Peyer's patch (tissue), 4 donors: ENCODE data around the gene CACNB2. TPM values are rescaled to one million over a fixed set of nuclear protein-coding genes. Genes with fewer than 3 reads are reported as not detected.

Experiments used
- DNase-seq, 3 donors: peaks; one replicate each; pipeline ENCODE4 v3.0.0-alpha.2; 2017 to 2019
- H3K27ac ChIP-seq, 4 donors: fragments of 200-600 bp; sonication (generic); one replicate each; pipeline ENCODE4 v1.5.1; 2016 to 2019
- H3K27me3 ChIP-seq, 2 donors: fragments of 200-600 bp; sonication (generic); one replicate each; pipeline ENCODE4 v1.5.1; 2019
- H3K36me3 ChIP-seq, 3 donors: fragments of 200-600 bp; sonication (generic); one replicate each; pipeline ENCODE4 v1.5.1; 2016 to 2019
- H3K4me1 ChIP-seq, 4 donors: fragments of 200-600 bp; sonication (generic); one replicate each; pipeline ENCODE4 v1.5.1; 2016 to 2019
- H3K4me3 ChIP-seq, 4 donors: fragments of 200-600 bp; sonication (generic); 1 replicate in 3 of 4; 2 replicates in 1 of 4; pipeline ENCODE4 v1.5.1; 2016 to 2019; ENCODE audit warnings: mild to moderate bottlenecking in 1 of 4
- H3K9me3 ChIP-seq, 4 donors: fragments of 200-600 bp; sonication (generic); one replicate each; pipeline ENCODE4 v1.5.1; 2016 to 2019; ENCODE audit warnings: mild to moderate bottlenecking in 1 of 4
- POLR2A ChIP-seq, 2 donors: fragments of 450-650 bp; IDR thresholded peaks; one replicate each; pipeline ENCODE4 v1.5.1; 2017; ENCODE audit warnings: antibody characterized with exemption in 2 of 2, mild to moderate bottlenecking in 2 of 2, moderate library complexity in 2 of 2
- total RNA-seq, 4 donors: library from RNA; depleted of rRNA; stranded (reverse); fragments of >200 nt; gene quantifications; one replicate each; pipeline ENCODE4 v1.1.0, GENCODE V29; 2016
- TF ChIP-seq, protein P1 (sequence below), 6 experiments: fragments of 450-650 bp in 4 of 6; fragments of 200-600 bp in 2 of 6; sonication (generic) in 1 of 6; IDR thresholded peaks; one replicate each; pipeline ENCODE4 v1.5.1; 2017 to 2019; ENCODE audit warnings: antibody characterized with exemption in 6 of 6, mild to moderate bottlenecking in 3 of 6, moderate library complexity in 1 of 6

The CACNB2 gene
- total RNA-seq, 4 donors from 2014 or later: 35.4 to 80.8 (median 48.2) TPM

DNA sequence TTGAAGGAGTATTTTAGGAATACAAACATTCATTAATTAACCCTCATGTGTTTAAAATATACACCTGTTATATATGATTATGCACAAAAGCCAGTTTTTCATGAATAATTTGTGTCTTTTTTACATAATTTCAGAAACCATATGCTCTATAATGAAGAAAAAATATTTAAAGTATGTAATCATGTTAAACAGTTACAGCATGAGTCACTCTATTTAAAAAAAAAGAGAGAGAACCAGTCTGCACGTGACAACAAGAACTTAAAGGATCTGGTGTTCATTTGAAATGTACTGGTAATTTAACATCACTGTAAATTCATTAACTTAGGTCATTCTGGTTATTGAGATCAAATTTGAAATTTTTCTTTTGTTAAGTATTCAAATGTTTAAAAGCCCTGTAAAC, 228.5 kb downstream of the CACNB2 start:
- TF ChIP-seq POLR2A (IDR thresholded peaks at IDR 0.05): no peak
- TF ChIP-seq, protein P1, sequence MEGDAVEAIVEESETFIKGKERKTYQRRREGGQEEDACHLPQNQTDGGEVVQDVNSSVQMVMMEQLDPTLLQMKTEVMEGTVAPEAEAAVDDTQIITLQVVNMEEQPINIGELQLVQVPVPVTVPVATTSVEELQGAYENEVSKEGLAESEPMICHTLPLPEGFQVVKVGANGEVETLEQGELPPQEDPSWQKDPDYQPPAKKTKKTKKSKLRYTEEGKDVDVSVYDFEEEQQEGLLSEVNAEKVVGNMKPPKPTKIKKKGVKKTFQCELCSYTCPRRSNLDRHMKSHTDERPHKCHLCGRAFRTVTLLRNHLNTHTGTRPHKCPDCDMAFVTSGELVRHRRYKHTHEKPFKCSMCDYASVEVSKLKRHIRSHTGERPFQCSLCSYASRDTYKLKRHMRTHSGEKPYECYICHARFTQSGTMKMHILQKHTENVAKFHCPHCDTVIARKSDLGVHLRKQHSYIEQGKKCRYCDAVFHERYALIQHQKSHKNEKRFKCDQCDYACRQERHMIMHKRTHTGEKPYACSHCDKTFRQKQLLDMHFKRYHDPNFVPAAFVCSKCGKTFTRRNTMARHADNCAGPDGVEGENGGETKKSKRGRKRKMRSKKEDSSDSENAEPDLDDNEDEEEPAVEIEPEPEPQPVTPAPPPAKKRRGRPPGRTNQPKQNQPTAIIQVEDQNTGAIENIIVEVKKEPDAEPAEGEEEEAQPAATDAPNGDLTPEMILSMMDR (IDR thresholded peaks at IDR 0.05): no peak
- Histone ChIP-seq H3K9me3 (no peaks in the 10 kb centered on the region), H3K36me3 (no peaks in the 10 kb centered on the region), H3K4me1 (no peaks in the 10 kb centered on the region), H3K27me3 (no peaks in the 10 kb centered on the region), H3K27ac (no peak overlapping the region), H3K4me3 (no peak overlapping the region)
- no peak for DNase-seq

GRCh38 chr10:18369859-18370473, 229.7 kb downstream of the CACNB2 start:
- H3K36me3 ChIP-seq: no peaks in the 10 kb centered on the region
- H3K4me1 ChIP-seq: no peaks in the 10 kb centered on the region
- TF ChIP-seq, protein P1 (IDR thresholded peaks at IDR 0.05): no peak
- TF ChIP-seq POLR2A (IDR thresholded peaks at IDR 0.05): no peak
- DNase-seq: no peak
- H3K27me3 ChIP-seq: no peaks in the 10 kb centered on the region
- H3K27ac ChIP-seq: no peak overlapping the region
- H3K9me3 ChIP-seq: no peaks in the 10 kb centered on the region
- H3K4me3 ChIP-seq: no peak overlapping the region

GRCh38 chr10:18376650-18377049, 236.4 kb downstream of the CACNB2 start:
- Histone ChIP-seq H3K27me3 (no peaks in the 10 kb centered on the region), H3K36me3 (no peaks in the 10 kb centered on the region), H3K4me3 (no peak overlapping the region), H3K27ac (no peak overlapping the region), H3K9me3 (no peaks in the 10 kb centered on the region), H3K4me1 (no peaks in the 10 kb centered on the region)
- TF ChIP-seq POLR2A (IDR thresholded peaks at IDR 0.05): no peak
- TF ChIP-seq, protein P1 (IDR thresholded peaks at IDR 0.05): no peak
- no peak for DNase-seq

DNA sequence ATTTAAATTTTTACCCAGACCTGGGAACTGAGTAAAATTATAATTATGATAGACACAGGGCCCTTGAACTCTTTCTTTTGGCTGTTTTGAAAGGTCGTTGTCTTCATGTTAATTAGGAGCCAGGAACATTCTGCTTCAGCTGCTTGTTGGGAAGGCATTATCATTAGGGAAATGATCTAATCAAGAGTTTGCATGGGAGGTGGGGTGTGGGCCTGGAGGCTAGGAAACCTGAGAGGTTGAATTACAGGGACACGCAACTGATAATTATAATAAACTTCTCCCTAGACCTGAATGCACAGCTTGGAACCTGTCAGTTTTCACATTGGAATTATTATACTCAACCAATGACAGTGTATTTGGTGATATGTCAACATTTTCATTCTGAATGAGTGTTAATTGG, 237.7 kb downstream of the CACNB2 start:
- H3K27ac ChIP-seq: no peak overlapping the region
- no peak for DNase-seq
- TF ChIP-seq, protein P1 (IDR thresholded peaks at IDR 0.05): no peak
- TF ChIP-seq POLR2A (IDR thresholded peaks at IDR 0.05): no peak
- H3K27me3 ChIP-seq: no peaks in the 10 kb centered on the region
- no peaks in the 10 kb centered on the region for H3K36me3 ChIP-seq
- no peak overlapping the region for H3K4me3 ChIP-seq
- H3K9me3 ChIP-seq: no peaks in the 10 kb centered on the region
- no peaks in the 10 kb centered on the region for H3K4me1 ChIP-seq

DNA sequence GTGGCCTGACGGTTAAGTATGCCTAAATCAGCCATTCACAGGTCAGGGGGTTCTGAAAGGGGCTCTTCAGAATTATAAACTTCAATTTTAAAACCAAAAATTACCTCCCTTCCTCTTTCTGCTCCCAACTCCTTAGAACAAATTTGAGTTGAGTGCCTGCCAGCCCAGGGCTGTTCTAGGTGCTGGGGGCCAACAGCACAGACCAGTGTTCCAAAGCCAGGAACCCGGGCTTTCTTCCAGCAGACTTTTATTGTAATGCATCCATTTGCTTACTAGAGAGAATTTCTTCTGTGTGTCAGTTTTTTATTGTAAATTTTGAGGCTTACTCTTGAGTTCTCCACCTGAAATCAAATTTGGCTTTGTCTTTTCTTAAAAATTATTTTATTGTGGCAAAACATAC, 238.5 kb downstream of the CACNB2 start:
- no peak overlapping the region for H3K27ac ChIP-seq
- H3K4me1 ChIP-seq: no peaks in the 10 kb centered on the region
- no peak for TF ChIP-seq POLR2A (IDR thresholded peaks at IDR 0.05)
- TF ChIP-seq, protein P1 (IDR thresholded peaks at IDR 0.05): no peak
- H3K27me3 ChIP-seq: no peaks in the 10 kb centered on the region
- H3K9me3 ChIP-seq: no peaks in the 10 kb centered on the region
- DNase-seq: no peak
- no peak overlapping the region for H3K4me3 ChIP-seq
- H3K36me3 ChIP-seq: no peaks in the 10 kb centered on the region

DNA sequence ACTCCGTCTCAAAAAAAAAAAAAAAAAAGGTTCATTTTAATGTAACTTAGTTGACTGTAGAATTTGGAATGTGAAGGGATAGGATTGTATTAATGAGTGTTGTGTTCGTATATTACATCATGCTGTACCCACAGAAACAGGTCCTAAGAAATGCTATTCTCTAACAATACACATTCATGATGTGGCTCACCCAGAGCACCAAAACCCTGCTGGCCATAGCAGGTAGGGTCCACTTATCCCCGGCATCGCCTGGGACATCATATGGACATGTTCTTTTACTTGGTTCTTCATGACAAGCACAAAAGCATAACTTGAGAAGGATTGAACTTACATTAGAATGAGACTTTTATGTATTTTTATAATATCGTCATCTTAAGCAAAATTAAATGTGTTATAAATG, 241.5 kb downstream of the CACNB2 start:
- no peaks in the 10 kb centered on the region for H3K9me3 ChIP-seq
- H3K27ac ChIP-seq: no peak overlapping the region
- no peak overlapping the region for H3K4me3 ChIP-seq
- H3K36me3 ChIP-seq: no peaks in the 10 kb centered on the region
- no peak for DNase-seq
- H3K4me1 ChIP-seq: no peaks in the 10 kb centered on the region
- TF ChIP-seq POLR2A (IDR thresholded peaks at IDR 0.05): no peak
- TF ChIP-seq, protein P1 (IDR thresholded peaks at IDR 0.05): no peak
- H3K27me3 ChIP-seq: no peaks in the 10 kb centered on the region
